Nephron progenitor cell (in vitro differentiated cells): Measurements from ENCODE around the gene MINPP1.

Experiments used
- DNase-seq: peaks from one replicate; pipeline ENCODE4 v3.0.0; 2021
- H3K27ac Mint-ChIP-seq: 2 replicates; pipeline ENCODE4 v1.8.0; 2021; ENCODE audit warnings: mild to moderate bottlenecking, moderate library complexity, mixed read lengths
- H3K27me3 Mint-ChIP-seq: 2 replicates; pipeline ENCODE4 v1.8.0; 2021; ENCODE audit warnings: mild to moderate bottlenecking, low read depth, mixed read lengths; ENCODE audit not compliant: poor library complexity
- H3K36me3 Mint-ChIP-seq: 2 replicates; pipeline ENCODE4 v1.8.0; 2021; ENCODE audit warnings: low read depth, mixed read lengths
- H3K4me1 Mint-ChIP-seq: 2 replicates; pipeline ENCODE4 v1.8.0; 2021; ENCODE audit warnings: mixed read lengths
- H3K4me3 Mint-ChIP-seq: 2 replicates; pipeline ENCODE4 v1.8.0; 2021; ENCODE audit warnings: mild to moderate bottlenecking, moderate library complexity, mixed read lengths
- H3K9me3 Mint-ChIP-seq: 2 replicates; pipeline ENCODE4 v1.8.0; 2021; ENCODE audit warnings: mild to moderate bottlenecking, moderate library complexity, mixed read lengths
- CTCF ChIP-seq: fragments of 200-600 bp; sonication (generic); IDR thresholded peaks from 2 replicates; pipeline ENCODE4 v1.5.0; 2021; ENCODE audit warnings: antibody characterized with exemption

MINPP1 gene

GRCh38 chr10:87559392-87559791, 54.7 kb downstream of the MINPP1 start:
- Mint-ChIP-seq H3K4me3 (no peak overlapping the region), H3K36me3 (peaks cover 5% of the 10 kb centered on the region), H3K27ac (no peak overlapping the region), H3K27me3 (peaks cover 2% of the 10 kb centered on the region), H3K4me1 (no peaks in the 10 kb centered on the region), H3K9me3 (peaks cover 15% of the 10 kb centered on the region)
- TF ChIP-seq CTCF = no peak
- DNase-seq = no peak

GRCh38 chr10:87560495-87561129, 55.9 kb downstream of the MINPP1 start:
- H3K27ac Mint-ChIP-seq = no peak overlapping the region

GRCh38 chr10:87562750-87563149, 58.1 kb downstream of the MINPP1 start:
- Mint-ChIP-seq H3K27me3 (peaks cover 6% of the 10 kb centered on the region), H3K9me3 (peaks cover 36% of the 10 kb centered on the region), H3K4me1 (no peaks in the 10 kb centered on the region), H3K27ac (no peak overlapping the region), H3K4me3 (no peak overlapping the region), H3K36me3 (peaks cover 4% of the 10 kb centered on the region)
- DNase-seq = no peak
- no peak for TF ChIP-seq CTCF

More at GRCh38 chr10:87560495-87561129, 55.9 kb downstream of the MINPP1 start:
- H3K36me3 Mint-ChIP-seq = peaks cover 4% of the 10 kb centered on the region
- TF ChIP-seq CTCF = no peak
- no peaks in the 10 kb centered on the region for H3K4me1 Mint-ChIP-seq
- peaks cover 2% of the 10 kb centered on the region for H3K27me3 Mint-ChIP-seq
- peaks cover 24% of the 10 kb centered on the region for H3K9me3 Mint-ChIP-seq
- no peak for DNase-seq
- H3K4me3 Mint-ChIP-seq = no peak overlapping the region

- no peak for DNase-seq
- no peak for TF ChIP-seq CTCF
- Mint-ChIP-seq H3K4me3 (no peak overlapping the region), H3K4me1 (no peaks in the 10 kb centered on the region), H3K36me3 (peaks cover 4% of the 10 kb centered on the region), H3K27ac (no peak overlapping the region), H3K27me3 (peaks cover 10% of the 10 kb centered on the region), H3K9me3 (peaks cover 44% of the 10 kb centered on the region)
These were observed 60.3 kb downstream of the MINPP1 start for GRCh38 chr10:87565010-87565409.

- DNase-seq = no peak
- H3K27ac Mint-ChIP-seq = no peak overlapping the region
- peaks cover 18% of the 10 kb centered on the region for H3K9me3 Mint-ChIP-seq
- no peaks in the 10 kb centered on the region for H3K4me1 Mint-ChIP-seq
- no peak overlapping the region for H3K4me3 Mint-ChIP-seq
- H3K36me3 Mint-ChIP-seq = no peaks in the 10 kb centered on the region
- peaks cover 16% of the 10 kb centered on the region for H3K27me3 Mint-ChIP-seq
- no peak for TF ChIP-seq CTCF
These were observed 71.2 kb downstream of the MINPP1 start for GRCh38 chr10:87575851-87576250.

GRCh38 chr10:87578160-87578841, 73.6 kb downstream of the MINPP1 start:
- no peak overlapping the region for H3K4me3 Mint-ChIP-seq
- H3K9me3 Mint-ChIP-seq = no peaks in the 10 kb centered on the region
- H3K4me1 Mint-ChIP-seq = no peaks in the 10 kb centered on the region

More at GRCh38 chr10:87578160-87578841, 73.6 kb downstream of the MINPP1 start:
- Mint-ChIP-seq H3K27me3 (peaks cover 12% of the 10 kb centered on the region), H3K36me3 (no peaks in the 10 kb centered on the region), H3K27ac (no peak overlapping the region)
- DNase-seq = no peak
- no peak for TF ChIP-seq CTCF
